H1 (cell line): ENCODE results near the gene ATF3. TPM values are rescaled to one million over a fixed set of nuclear protein-coding genes. Genes with fewer than 3 reads are reported as not detected.

Experiments used
- CTCF ChIA-PET: fragments of 300-600 bp; sonication (Branson Sonifier 250); formaldehyde crosslinking; loops from one replicate; lab custom pipeline; 2021; ENCODE audit not compliant: partially characterized antibody; lab: Charles Lee
- POLR2A ChIA-PET: fragments of 300-600 bp; sonication (Branson Sonifier 250); formaldehyde crosslinking; loops from one replicate; lab custom pipeline; 2021; ENCODE audit warnings: inconsistent platforms; ENCODE audit not compliant: partially characterized antibody; lab: Charles Lee
- DNase-seq, 2 experiments: peaks; one replicate each; pipeline versions ENCODE4 v3.0.0 to v3.0.0-alpha.2; 2010 to 2022; ENCODE audit warnings: low spot score in 2 of 2, low read depth in 1 of 2, mixed read lengths in 1 of 2
- FAIRE-seq: peaks from 2 replicates; lab custom pipeline; 2011; peaks lifted over from hg19 to GRCh38; lab: Jason Lieb, UNC
- H2AFZ ChIP-seq: 2 replicates; pipeline ENCODE4 v1.8.1; 2012; ENCODE audit warnings: low read length, inconsistent platforms
- H2AK5ac ChIP-seq: 2 replicates; pipeline ENCODE4 v1.6.1; 2013; ENCODE audit warnings: low read depth, low read length
- H2BK120ac ChIP-seq: replicated peaks from 2 replicates; pipeline ENCODE3; 2013; ENCODE audit warnings: low read depth, low read length, inconsistent platforms
- H2BK12ac ChIP-seq: 2 replicates; pipeline ENCODE4 v1.6.1; 2013; ENCODE audit warnings: low read depth, low read length
- H2BK15ac ChIP-seq: 2 replicates; pipeline ENCODE4 v1.6.1; 2013; ENCODE audit warnings: low read length
- H2BK20ac ChIP-seq: 2 replicates; pipeline ENCODE4 v1.6.1; 2013; ENCODE audit warnings: low read length
- H2BK5ac ChIP-seq: 2 replicates; pipeline ENCODE4 v1.6.1; 2013; ENCODE audit warnings: low read depth, low read length
- H3K14ac ChIP-seq: 2 replicates; pipeline ENCODE4 v1.6.1; 2013; ENCODE audit warnings: inconsistent platforms; ENCODE audit not compliant: insufficient read length
- H3K18ac ChIP-seq: 2 replicates; pipeline ENCODE4 v1.6.1; 2013; ENCODE audit warnings: low read length; ENCODE audit errors: extremely low read depth
- H3K23ac ChIP-seq: 2 replicates; pipeline ENCODE4 v1.6.1; 2013; ENCODE audit warnings: inconsistent platforms; ENCODE audit not compliant: insufficient read length
- H3K23me2 ChIP-seq: 2 replicates; pipeline ENCODE4 v1.6.1; 2013; ENCODE audit warnings: low read depth, low read length
- H3K27ac ChIP-seq: 2 replicates; pipeline ENCODE4 v1.6.1; 2011; ENCODE audit warnings: low read depth, low read length, inconsistent platforms
- H3K27me3 ChIP-seq, 4 experiments: replicated peaks in 1 of 4; 1 replicate in 1 of 4; 2 replicates in 3 of 4; pipeline versions ENCODE4 v1.6.1 to v1.8.1; 2011 to 2013; ENCODE audit warnings: low read length in 3 of 4, mild to moderate bottlenecking in 3 of 4, inconsistent platforms in 2 of 4, mixed read lengths in 2 of 4, moderate library complexity in 1 of 4; ENCODE audit not compliant: control insufficient read depth in 3 of 4, insufficient read depth in 3 of 4; ENCODE audit errors: extremely low read depth in 1 of 4
- H3K36me3 ChIP-seq, 4 experiments: 2 replicates each; pipeline versions ENCODE4 v1.6.1 to v1.8.1; 2011 to 2013; ENCODE audit warnings: mild to moderate bottlenecking in 4 of 4, low read length in 3 of 4, moderate library complexity in 2 of 4, control low read depth in 1 of 4, inconsistent platforms in 1 of 4; ENCODE audit not compliant: insufficient read depth in 4 of 4, control insufficient read depth in 2 of 4
- H3K4ac ChIP-seq: replicated peaks from 2 replicates; pipeline ENCODE3; 2013; ENCODE audit warnings: low read length, low read depth, mixed read lengths, inconsistent platforms; ENCODE audit not compliant: insufficient read length
- H3K4me1 ChIP-seq, 4 experiments: replicated peaks in 1 of 4; 1 replicate in 1 of 4; 2 replicates in 3 of 4; pipeline versions ENCODE4 v1.6.1 to v1.8.1; 2011 to 2013; ENCODE audit warnings: low read length in 3 of 4, inconsistent platforms in 2 of 4, mixed read lengths in 1 of 4; ENCODE audit not compliant: insufficient read depth in 4 of 4, control insufficient read depth in 3 of 4
- H3K4me2 ChIP-seq, 2 experiments: 2 replicates each; pipeline versions ENCODE4 v1.6.1 to v1.8.1; 2011 to 2013; ENCODE audit warnings: low read depth in 2 of 2, low read length in 2 of 2, control low read depth in 1 of 2, inconsistent platforms in 1 of 2, mild to moderate bottlenecking in 1 of 2; ENCODE audit not compliant: insufficient read depth in 1 of 2
- H3K4me3 ChIP-seq, 4 experiments: fragments of 200-600, 300-600 bp in 1 of 4; sonication (generic), shearing (Covaris generic), sonication (Bioruptor Twin) in 1 of 4; 2 replicates each; pipeline versions ENCODE4 v1.5.1 to v1.8.1; 2011 to 2016; ENCODE audit warnings: low read length in 4 of 4, low read depth in 3 of 4, control low read depth in 2 of 4, inconsistent platforms in 2 of 4, mild to moderate bottlenecking in 2 of 4, mixed read lengths in 1 of 4, moderate library complexity in 1 of 4; ENCODE audit not compliant: insufficient read depth in 2 of 4; ENCODE audit errors: extremely low read depth in 1 of 4
- H3K56ac ChIP-seq: replicated peaks from 2 replicates; pipeline ENCODE3; 2013; ENCODE audit warnings: low read depth, mild to moderate bottlenecking, mixed read lengths, low read length, inconsistent platforms; ENCODE audit not compliant: insufficient read length
- H3K79me1 ChIP-seq: 2 replicates; pipeline ENCODE4 v1.6.1; 2013; ENCODE audit warnings: low read depth, low read length, control low read depth
- H3K79me2 ChIP-seq, 2 experiments: 2 replicates each; pipeline versions ENCODE4 v1.6.1 to v1.8.1; 2012 to 2013; ENCODE audit warnings: low read length in 2 of 2, mild to moderate bottlenecking in 2 of 2, inconsistent platforms in 1 of 2; ENCODE audit not compliant: insufficient read depth in 2 of 2, control insufficient read depth in 1 of 2
- H3K9ac ChIP-seq, 4 experiments: replicated peaks in 1 of 4; 1 replicate in 1 of 4; 2 replicates in 3 of 4; pipeline versions ENCODE4 v1.6.1 to v1.8.1; 2011 to 2013; ENCODE audit warnings: low read depth in 3 of 4, low read length in 3 of 4, control low read depth in 2 of 4, mild to moderate bottlenecking in 2 of 4, moderate library complexity in 2 of 4, inconsistent platforms in 1 of 4; ENCODE audit errors: extremely low read depth in 1 of 4
- H3K9me3 ChIP-seq, 2 experiments: 2 replicates each; pipeline versions ENCODE4 v1.6.1 to v1.8.1; 2012 to 2013; ENCODE audit warnings: mild to moderate bottlenecking in 2 of 2, moderate library complexity in 2 of 2, control low read depth in 1 of 2, inconsistent platforms in 1 of 2, low read depth in 1 of 2, low read length in 1 of 2, mixed read lengths in 1 of 2; ENCODE audit not compliant: insufficient read depth in 2 of 2
- H4K20me1 ChIP-seq, 2 experiments: replicated peaks in 1 of 2; 2 replicates each; pipeline versions ENCODE3 to v1.8.1; 2011 to 2013; ENCODE audit warnings: inconsistent platforms in 2 of 2, low read length in 2 of 2, mild to moderate bottlenecking in 1 of 2; ENCODE audit not compliant: insufficient read depth in 2 of 2, control insufficient read depth in 1 of 2
- H4K5ac ChIP-seq: 2 replicates; pipeline ENCODE4 v1.6.1; 2013; ENCODE audit warnings: low read length, low read depth, mixed read lengths, inconsistent platforms; ENCODE audit not compliant: insufficient read length
- H4K8ac ChIP-seq: 2 replicates; pipeline ENCODE4 v1.8.0; 2013; ENCODE audit warnings: mild to moderate bottlenecking, moderate library complexity, low read length, inconsistent platforms; ENCODE audit not compliant: insufficient read depth; ENCODE audit errors: extremely low read depth
- H4K91ac ChIP-seq: replicated peaks from 2 replicates; pipeline ENCODE3; 2013; ENCODE audit warnings: low read length, mixed read lengths, inconsistent platforms; ENCODE audit not compliant: insufficient read length
- CBX8 ChIP-seq: fragments of 300-800, 300-1000 bp; sonication (generic); IDR thresholded peaks from 2 replicates; pipeline ENCODE4 v1.7.1; 2016; ENCODE audit warnings: low read depth, low read length, borderline replicate concordance
- CREB1 ChIP-seq: IDR thresholded peaks from 2 replicates; pipeline ENCODE4 v1.6.1; 2012; ENCODE audit warnings: inconsistent platforms
- E2F6 ChIP-seq: IDR thresholded peaks from 2 replicates; pipeline ENCODE4 v1.6.1; 2012; ENCODE audit warnings: inconsistent platforms
- KDM1A ChIP-seq: fragments of 200-600, 300-600 bp; sonication (generic); IDR thresholded peaks from 2 replicates; pipeline ENCODE4 v1.7.1; 2016; ENCODE audit warnings: mild to moderate bottlenecking, low read length, borderline replicate concordance
- KDM5A ChIP-seq: fragments of 200-600 bp; IDR thresholded peaks from 2 replicates; pipeline ENCODE4 v1.7.1; 2012; ENCODE audit warnings: mild to moderate bottlenecking, low read length, inconsistent platforms, mixed read lengths
- MAX ChIP-seq: IDR thresholded peaks from 2 replicates; pipeline ENCODE4 v1.6.1; 2012; ENCODE audit warnings: inconsistent platforms
- NANOG ChIP-seq: IDR thresholded peaks from 2 replicates; pipeline ENCODE4 v1.6.1; 2011; ENCODE audit warnings: low read length, low read depth, mild to moderate bottlenecking, inconsistent platforms; ENCODE audit not compliant: insufficient read depth, poor library complexity, severe bottlenecking
- SIX5 ChIP-seq: IDR thresholded peaks from 2 replicates; pipeline ENCODE4 v1.6.1; 2011; ENCODE audit warnings: mild to moderate bottlenecking, low read depth, low read length
- SRF ChIP-seq: IDR thresholded peaks from 2 replicates; pipeline ENCODE4 v1.6.1; 2011; ENCODE audit warnings: mild to moderate bottlenecking, low read depth, low read length, moderate library complexity
- SUZ12 ChIP-seq: fragments of 200-600 bp; sonication (generic); IDR thresholded peaks from 2 replicates; pipeline ENCODE4 v1.6.1; 2012; ENCODE audit warnings: mild to moderate bottlenecking, inconsistent platforms, low read length, moderate library complexity, mixed read lengths
- TCF12 ChIP-seq: IDR thresholded peaks from 2 replicates; pipeline ENCODE4 v1.6.1; 2011; ENCODE audit warnings: low read depth, mild to moderate bottlenecking, low read length
- USF2 ChIP-seq: IDR thresholded peaks from 2 replicates; pipeline ENCODE4 v1.6.1; 2011; ENCODE audit warnings: low read length, improper control_type of control experiment
- ZNF274 ChIP-seq: IDR thresholded peaks from 2 replicates; pipeline ENCODE4 v1.7.0; 2012; ENCODE audit warnings: low read length, borderline replicate concordance; ENCODE audit errors: extremely low read depth
- WGBS, 2 experiments: shearing (Covaris generic) in 1 of 2; methylation state at CpG; one replicate each; pipeline versions ENCODE4 v1.1.6 to v1.1.7; 2013 to 2015; ENCODE audit warnings: low lambda C conversion rate in 2 of 2, mixed read lengths in 2 of 2, inconsistent platforms in 1 of 2, low coverage in 1 of 2, missing lambda C conversion rate in 1 of 2; ENCODE audit not compliant: insufficient replicate concordance in 2 of 2, insufficient coverage in 1 of 2, insufficient read length in 1 of 2; ENCODE audit errors: extremely low coverage in 1 of 2, missing lambda C conversion rate in 1 of 2; 5-methylcytosine and 5-hydroxymethylcytosine counted together
- polyA plus RNA-seq, 7 experiments: library from polyadenylated mRNA; depleted of rRNA in 3 of 7; stranded (reverse) in 5 of 7; unstranded in 2 of 7; fragments of >200 nt in 5 of 7; fragments of 200-250 nt in 2 of 7; gene quantifications; 1 replicate in 5 of 7; 2 replicates in 1 of 7; 4 replicates in 1 of 7; pipeline versions ENCODE4 v1.2.1 to v1.2.3, GENCODE V29; 2011 to 2013; ENCODE audit warnings: missing spikeins in 2 of 7, mixed read lengths in 2 of 7
- total RNA-seq: library from RNA; stranded (reverse); fragmentation: NEBNext Ultra II Directional; extraction: Animal tissue kit (Norgen Biotek cat#: 25700); gene quantifications from 2 replicates; pipeline ENCODE4 v1.2.1, GENCODE V29; 2021

Gene ATF3
- total and polyA plus RNA-seq, 2 of the 8 experiments (the other 6 are each of a cell fraction or from before 2014, with no cell fraction given): 12.2 to 27.7 TPM

DNA sequence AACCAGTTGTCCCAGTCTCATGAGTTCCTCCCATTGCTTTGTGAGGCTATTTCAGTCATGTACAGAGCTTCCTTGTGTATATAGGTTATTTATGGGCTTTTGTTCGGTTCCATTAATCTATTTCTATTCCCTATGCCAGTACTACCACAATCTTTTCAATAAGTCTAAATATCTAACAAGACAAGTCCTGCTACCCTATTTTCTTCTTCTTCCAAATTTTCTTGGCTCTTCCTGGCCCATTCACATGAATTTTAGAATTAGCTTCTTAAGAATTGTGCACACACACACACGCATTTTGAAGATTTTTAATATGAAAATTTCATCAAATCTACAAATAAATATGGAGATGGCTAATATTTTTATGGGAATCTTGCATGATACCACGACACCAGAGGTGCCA is 33.8 kb upstream of the ATF3 start:
- Histone ChIP-seq H3K9me3 (no peaks in the 10 kb centered on the region), H3K27me3 (no peaks in the 10 kb centered on the region), H2BK20ac (no peak overlapping the region), H2BK15ac (no peak overlapping the region), H4K91ac (no peak overlapping the region), H3K23ac (no peak overlapping the region), H3K4ac (no peak overlapping the region), H2AFZ (no peak overlapping the region), H3K36me3 (no peaks in the 10 kb centered on the region), H3K23me2 (no peaks in the 10 kb centered on the region), H3K9ac (no peak overlapping the region), H3K79me2 (no peaks in the 10 kb centered on the region), H3K56ac (no peak overlapping the region), H3K79me1 (no peaks in the 10 kb centered on the region), H3K14ac (no peak overlapping the region), H2BK12ac (no peak overlapping the region), H3K18ac (no peak overlapping the region), H3K4me3 (no peak overlapping the region), H4K20me1 (no peaks in the 10 kb centered on the region), H4K8ac (no peak overlapping the region), H3K27ac (no peak overlapping the region), H2BK5ac (no peak overlapping the region), H4K5ac (no peak overlapping the region), H3K4me2 (no peak overlapping the region), H3K4me1 (no peaks in the 10 kb centered on the region), H2BK120ac (no peak overlapping the region), H2AK5ac (no peak overlapping the region)
- POLR2A ChIA-PET: interaction anchor here (1.0 kb wide), 1 partner anchor 34 kb away, joined by 7 read pairs; the partner anchor contains the start of gene ATF3
- CTCF ChIA-PET: no interaction called here
- FAIRE-seq: no peak
- WGBS, 2 experiments: 84% methylated on average over 3 of the region's 3 CpGs; no CpG with 5 or more reads in 1 of the 2 experiments
- no peak for DNase-seq
- TF ChIP-seq NANOG (no peak), SIX5 (no peak), MAX (no peak), E2F6 (no peak), SUZ12 (no peak), KDM5A (no peak), CREB1 (no peak), SRF (no peak), TCF12 (no peak), KDM1A (no peak), USF2 (no peak), ZNF274 (no peak), CBX8 (no peak)
